OCI-LY7 (cell line): Measurements from ENCODE around the gene MDGA2.
"Not testable (repeated sequence)": the region's sequence is repeated elsewhere in the genome, so short reads cannot be mapped to it uniquely, and the experiment has no call there.

ENCODE experiments used
- CTCF ChIP-seq: fragments of 200-600 bp; sonication (generic); conservative IDR thresholded peaks from 2 replicates; pipeline ENCODE4 v1.5.1; 2014; ENCODE audit warnings: mild to moderate bottlenecking, antibody characterized with exemption, low read length, moderate library complexity, mixed read lengths
- EZH2phosphoT487 ChIP-seq: fragments of 200-600 bp; sonication (generic); IDR thresholded peaks from 2 replicates; pipeline ENCODE4 v1.6.1; 2018; ENCODE audit warnings: low read depth, borderline replicate concordance, mild to moderate bottlenecking, mixed run types, antibody characterized with exemption, low read length, moderate library complexity, mixed read lengths

GRCh38 chr14:47281761-47282160 is 393.6 kb downstream of the MDGA2 start:
- not testable (repeated sequence) for TF ChIP-seq CTCF, EZH2phosphoT487
